Posterior cingulate gyrus (tissue), 11 donors: ENCODE measurements around the gene MDN1.
"Not testable (repeated sequence)": the region's sequence is repeated elsewhere in the genome, so short reads cannot be mapped to it uniquely, and the experiment has no call there.

Experiments
- DNase-seq, 10 donors: peaks; one replicate each; pipeline versions ENCODE4 v3.0.0 to v3.0.0-alpha.2; 2020 to 2021; ENCODE audit warnings: mixed read lengths in 3 of 10
- intact Hi-C: fragments of 100-400 bp; cut with DNase I; formaldehyde crosslinking; loops from one replicate; pipeline ENCODE4 v1.15.1; 2023

The MDN1 gene

DNA sequence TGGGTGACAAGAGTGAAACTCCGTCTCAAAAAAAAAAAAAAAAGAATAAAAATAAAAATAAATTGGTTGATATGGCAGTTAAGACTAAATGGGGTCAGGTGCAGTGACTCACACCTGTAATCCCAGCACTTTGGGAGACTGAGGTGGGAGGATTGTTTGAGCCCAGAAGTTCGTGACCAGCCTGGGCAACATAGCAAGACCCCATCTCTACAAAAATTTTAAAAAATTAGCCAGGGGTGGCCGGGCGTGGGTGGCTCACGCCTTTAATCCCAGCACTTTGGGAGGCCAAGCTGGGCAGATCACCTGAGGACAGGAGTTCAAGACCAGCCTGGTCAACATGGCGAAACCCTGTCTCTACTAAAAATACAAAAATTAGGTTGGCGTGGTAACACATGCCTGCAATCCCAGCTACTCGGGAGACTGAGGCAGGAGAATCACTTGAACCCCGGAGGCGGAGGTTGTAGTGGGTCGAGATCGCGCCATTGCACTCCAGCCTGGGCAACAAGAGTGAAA, 8.9 kb upstream of the MDN1 start:
- DNase-seq, intact Hi-C loops: not testable (repeated sequence)

DNA sequence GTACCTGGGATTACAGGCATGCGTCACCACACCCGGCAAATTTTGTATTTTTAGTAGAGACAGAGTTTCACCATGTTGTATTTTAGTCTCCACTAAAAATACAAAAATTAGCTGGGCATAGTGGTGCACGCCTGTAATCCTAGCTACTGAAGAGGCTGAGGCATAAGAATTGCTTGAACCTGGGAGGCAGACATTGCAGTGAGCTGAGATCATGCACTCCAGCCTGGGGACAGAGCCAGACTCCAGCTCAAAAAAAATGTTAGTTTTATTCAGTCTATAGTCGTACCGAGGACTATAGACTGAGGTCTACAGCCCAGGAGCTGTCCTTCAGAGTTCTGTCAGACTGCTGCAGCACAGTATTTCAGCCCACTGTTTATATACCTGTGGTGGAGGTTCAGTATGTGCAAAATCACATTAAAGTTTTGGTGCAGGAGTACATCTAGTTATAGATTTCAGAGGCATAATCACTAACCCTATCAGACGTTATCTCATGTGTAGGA, 6.5 kb upstream of the MDN1 start:
- no peak for DNase-seq
- intact Hi-C loops, result no loop called here

DNA sequence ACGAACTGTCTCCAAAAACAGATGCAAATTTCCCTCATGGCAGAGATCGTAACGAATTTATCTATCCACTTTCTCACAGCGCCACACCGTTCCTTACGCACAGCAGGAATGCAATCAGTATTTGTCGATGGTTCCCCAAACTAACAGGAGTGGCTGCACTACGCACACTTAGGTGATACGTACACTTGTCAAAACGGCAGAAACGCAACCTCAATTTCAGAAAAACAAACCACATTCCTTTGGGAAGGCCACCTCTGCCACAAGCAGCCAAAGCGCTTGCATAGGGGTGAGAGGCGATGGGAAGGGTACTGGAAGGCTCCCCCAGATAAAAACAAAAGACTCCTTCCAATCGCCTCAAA, 638 bp downstream of the MDN1 start:
- intact Hi-C loops, result loop anchor here (10.0 kb wide), 1 partner anchor 464 kb away; the partner anchor contains the start of gene UBE2J1
- DNase-seq, result peak in 2 of 10 donors; percentile 9 to 30

DNA sequence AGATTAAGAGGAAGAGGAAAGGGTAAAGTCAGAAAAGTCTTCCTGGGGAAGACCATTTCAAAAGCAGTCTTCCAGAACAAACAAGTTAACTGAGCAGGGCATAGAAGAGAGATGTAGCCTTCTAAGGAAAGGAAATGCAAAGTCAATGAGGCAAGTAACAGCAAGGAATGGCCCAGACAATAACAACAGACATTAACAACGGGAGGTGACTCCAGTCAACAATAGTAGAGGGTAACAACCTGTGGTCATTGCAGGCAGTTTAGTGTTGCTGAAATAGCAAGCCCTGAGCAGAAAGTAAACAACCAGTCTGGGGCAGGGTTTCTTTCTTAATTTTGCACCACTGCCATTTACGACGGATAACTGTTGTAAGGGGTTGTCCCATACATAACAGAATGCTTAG, 2.1 kb downstream of the MDN1 start:
- no peak for DNase-seq
- intact Hi-C loops, result loop anchor here (10.0 kb wide), 1 partner anchor 463 kb away; the partner anchor contains the start of gene UBE2J1

DNA sequence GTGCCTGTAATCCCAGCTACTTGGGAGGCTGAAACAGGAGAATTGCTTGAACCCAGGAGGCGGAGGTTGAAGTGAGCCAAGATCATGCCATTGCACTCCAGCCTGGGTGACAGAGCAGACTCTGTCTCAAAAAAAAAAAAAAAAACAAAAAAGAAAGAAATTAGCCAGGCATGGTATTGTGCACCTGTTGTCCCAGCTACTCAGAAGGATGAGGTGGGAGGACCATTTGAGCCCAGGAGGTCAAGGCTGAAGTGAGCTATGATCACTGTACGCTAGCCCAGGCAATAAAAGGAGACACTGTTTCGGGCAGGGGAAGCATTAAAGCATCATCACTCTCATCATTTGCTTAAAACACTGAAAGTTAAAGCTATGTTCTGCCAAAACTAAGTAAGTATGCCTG, 6.2 kb downstream of the MDN1 start:
- intact Hi-C loops, result loop anchor here (10.0 kb wide), 1 partner anchor 459 kb away; the partner anchor contains the start of gene UBE2J1
- not testable (repeated sequence) for DNase-seq

DNA sequence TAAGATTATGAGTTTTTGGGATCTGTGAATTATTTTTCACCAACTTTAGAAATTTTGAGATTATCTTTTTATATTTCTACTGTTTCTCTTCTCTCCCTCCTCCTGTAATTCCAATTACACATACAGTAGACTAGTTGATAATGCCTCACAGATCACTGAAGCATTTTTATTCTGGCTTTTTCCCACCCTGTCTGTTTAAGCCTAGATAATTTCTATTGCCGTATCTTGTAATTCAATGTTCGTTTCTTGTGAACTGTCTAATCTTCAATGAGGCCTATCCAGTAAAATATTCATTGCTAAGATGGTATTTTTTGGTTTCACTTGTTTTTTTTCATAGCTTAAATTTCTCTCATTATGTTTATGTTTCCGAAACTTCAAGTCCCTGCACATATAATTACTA, 12.0 kb downstream of the MDN1 start:
- intact Hi-C loops, result no loop called here
- no peak for DNase-seq

DNA sequence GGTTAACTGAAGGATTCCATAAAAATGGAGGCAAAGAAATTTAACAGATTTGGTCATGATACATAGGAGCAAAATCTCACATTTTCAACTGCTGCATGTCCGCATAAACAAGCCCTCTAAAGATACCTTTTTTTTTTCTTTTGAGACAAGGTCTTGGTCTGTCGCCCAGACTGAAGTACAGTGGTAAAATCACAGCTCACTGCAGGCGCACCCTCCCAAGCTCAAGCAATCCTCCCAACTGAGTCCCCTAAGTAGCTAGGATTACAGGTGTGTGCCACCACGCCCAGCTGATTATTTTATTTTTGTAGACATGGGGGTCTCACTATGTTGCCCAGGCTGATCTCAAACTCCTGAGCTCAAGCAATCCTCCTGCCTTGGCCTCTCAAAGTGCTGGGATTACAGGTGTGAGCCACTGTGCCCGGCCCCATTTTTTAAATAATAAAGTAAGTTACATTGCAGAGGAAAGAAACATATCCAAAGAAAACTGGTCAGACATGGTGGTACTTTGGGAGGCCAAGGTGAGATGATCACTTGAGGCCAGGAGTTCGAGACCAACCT, 13.7 kb downstream of the MDN1 start:
- no peak for DNase-seq
- intact Hi-C loops, result no loop called here

DNA sequence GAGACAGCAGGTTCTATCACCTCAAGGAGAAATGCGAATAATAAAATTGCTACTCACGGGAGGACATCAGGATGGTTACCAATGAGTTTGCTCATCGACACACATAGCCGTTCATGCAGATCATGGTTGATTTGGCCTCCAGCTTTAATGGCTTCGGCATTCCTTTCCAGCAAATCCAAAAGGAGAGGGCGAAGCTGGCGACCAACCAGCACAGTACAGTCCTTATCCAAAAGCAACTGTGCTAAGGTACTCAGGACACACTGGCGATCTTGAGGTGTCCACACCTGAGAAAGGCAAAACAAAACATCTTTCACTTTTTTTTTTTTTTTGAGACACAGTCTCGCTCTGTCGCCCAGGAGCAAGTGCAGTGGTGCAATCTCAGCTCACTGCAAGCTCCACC, 16.3 kb downstream of the MDN1 start:
- intact Hi-C loops, result no loop called here
- DNase-seq, result no peak

DNA sequence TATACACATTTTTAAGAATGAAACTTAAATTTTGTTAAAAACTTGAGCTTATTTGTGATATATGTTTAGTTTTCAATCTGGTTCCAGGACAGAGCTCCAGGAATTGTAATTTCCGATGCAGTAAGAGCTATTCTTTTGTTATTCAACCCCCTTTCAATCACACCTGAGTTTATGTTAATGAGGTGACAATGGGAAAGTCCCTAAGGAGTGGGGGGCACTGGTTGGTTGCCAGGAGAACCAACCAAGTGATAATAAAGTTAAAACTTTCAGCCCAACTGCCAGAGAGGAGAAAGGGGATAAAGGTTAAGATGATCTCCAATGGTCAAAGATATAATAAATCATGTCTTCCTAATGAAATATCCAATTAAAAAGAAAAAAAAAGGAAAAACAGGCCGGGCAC, 19.8 kb downstream of the MDN1 start:
- intact Hi-C loops, result no loop called here
- DNase-seq, result no peak

DNA sequence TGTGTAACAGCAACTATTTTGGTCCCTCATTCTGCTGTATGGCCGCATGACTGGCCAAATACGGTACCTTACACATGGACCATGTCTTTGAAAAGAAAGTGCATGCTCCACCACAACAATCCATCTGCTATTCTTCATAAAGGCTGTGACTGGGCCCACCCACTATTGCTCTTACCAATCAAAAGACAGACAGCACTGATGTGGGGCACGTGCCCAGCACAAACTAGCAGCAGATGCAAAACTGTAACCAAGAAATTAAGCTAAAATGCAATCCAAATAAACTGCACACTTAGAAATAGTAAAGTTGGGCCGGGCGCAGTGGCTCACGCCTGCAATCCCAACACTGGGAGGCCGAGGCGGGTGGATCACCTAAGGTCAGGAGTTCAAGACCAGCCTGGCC, 20.5 kb downstream of the MDN1 start:
- no peak for DNase-seq
- intact Hi-C loops, result no loop called here

DNA sequence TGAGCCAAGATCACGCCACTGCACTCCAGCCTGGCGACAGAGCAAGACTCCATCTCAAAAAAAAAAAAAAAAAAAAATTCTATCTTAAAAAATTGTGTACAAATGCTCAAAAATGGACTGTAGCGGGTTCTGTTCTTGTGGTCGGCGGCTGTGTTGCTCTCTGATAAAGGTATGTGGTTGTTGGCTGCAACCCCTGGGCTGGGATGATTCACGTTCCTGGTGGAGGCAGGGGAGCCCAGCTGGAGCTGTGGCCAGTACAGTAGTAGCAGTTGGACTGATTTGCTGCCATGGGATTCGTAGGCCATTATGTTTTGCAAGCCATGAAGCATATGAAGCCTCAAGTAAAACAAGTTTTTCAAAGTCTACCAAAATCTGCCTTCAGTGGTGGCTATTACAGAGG, 22.3 kb downstream of the MDN1 start:
- no peak for DNase-seq
- intact Hi-C loops, result no loop called here

DNA sequence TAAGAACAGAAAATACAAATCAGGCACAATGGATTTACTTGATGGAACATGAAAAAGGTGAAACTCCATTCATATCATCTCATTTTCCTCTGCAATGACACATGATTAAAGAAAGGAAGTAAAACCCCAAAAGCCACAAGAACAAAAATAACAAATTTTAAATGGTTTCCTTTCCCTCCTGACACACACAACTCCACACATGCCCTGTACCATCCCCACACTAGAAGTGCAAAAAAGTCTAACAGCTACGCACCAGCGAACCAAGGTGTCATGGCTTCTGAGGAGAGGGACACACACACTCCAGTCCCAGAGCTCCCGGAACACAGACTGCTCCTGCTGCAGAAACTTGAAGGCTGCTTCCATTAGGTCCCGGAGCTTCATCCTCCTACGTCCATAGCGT, 25.3 kb downstream of the MDN1 start:
- DNase-seq, result no peak
- intact Hi-C loops, result no loop called here

DNA sequence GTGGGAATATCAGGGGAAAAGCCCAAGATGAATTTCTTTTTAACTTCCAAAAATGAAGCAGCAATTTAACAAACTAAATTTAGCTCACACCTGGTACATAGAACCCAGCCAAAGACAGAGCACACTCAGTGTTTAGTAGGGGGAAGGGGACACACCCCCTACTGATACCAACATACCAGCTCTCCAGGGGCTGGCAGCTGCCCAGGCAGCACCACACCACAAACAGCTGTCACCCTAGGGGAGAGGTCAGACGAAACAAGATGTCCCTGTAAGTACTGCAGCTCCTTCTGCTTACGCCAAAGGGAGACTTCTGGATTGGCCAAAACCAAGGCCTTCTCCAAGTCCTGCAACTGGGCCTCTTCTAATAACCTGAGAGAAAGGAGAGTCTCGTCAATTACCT, 26.0 kb downstream of the MDN1 start:
- intact Hi-C loops, result no loop called here
- DNase-seq, result no peak

DNA sequence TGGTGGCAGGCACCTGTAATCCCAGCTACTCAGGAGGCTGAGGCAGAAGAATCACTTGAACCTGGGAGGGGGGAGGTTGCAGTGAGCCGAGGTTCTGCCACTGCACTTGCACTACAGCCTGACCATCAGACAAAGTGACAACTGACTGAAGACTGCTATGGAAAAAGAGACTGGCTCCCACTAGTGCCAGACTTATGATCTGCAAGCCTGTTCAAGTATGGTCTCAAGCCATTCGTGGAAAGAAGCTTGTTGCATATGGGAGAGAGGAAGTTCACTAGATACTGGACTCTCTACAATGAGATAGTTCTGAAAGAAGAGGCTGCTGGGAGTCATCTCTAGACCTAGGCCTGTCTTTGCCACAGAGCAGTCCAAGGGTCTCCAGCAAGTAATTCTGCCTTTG, 26.7 kb downstream of the MDN1 start:
- no peak for DNase-seq
- intact Hi-C loops, result no loop called here

DNA sequence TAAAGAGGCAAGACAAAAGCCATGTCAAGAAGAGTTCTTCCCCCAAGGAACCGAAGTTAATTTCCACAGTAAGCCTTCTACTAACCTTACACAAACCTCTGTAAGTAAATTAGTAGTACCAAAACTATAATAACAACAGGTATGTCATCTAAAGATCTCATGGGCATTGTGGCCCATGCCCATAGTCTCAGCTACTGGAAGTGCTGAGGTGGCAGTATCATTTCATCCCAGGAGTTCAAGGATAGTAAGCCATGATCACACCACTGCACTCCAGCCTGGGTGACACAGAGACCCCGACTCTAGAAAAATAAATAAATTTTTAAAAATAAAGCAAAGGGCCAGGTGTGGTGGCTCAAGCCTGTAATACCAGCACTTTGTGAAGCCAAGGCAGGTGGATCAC, 29.2 kb downstream of the MDN1 start:
- intact Hi-C loops, result no loop called here
- no peak for DNase-seq

DNA sequence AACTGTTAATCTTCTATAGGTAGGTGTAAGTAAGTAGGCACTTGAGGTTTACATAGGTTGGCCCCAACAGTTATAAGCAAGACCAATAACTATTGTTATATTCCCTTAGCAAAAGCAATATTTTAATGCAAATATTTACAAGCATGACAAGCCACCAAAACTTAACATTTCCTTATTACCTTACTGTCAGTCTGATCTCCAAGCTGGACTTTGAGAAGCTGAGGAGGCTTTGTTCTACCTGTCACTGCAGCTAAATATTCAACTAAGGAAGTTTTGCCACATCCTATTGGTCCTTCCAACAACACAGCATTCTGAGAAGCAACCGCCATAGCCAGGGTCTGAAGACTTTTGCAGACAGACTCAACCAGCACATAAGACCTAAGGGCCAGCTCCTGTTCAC, 29.6 kb downstream of the MDN1 start:
- intact Hi-C loops, result no loop called here

DNA sequence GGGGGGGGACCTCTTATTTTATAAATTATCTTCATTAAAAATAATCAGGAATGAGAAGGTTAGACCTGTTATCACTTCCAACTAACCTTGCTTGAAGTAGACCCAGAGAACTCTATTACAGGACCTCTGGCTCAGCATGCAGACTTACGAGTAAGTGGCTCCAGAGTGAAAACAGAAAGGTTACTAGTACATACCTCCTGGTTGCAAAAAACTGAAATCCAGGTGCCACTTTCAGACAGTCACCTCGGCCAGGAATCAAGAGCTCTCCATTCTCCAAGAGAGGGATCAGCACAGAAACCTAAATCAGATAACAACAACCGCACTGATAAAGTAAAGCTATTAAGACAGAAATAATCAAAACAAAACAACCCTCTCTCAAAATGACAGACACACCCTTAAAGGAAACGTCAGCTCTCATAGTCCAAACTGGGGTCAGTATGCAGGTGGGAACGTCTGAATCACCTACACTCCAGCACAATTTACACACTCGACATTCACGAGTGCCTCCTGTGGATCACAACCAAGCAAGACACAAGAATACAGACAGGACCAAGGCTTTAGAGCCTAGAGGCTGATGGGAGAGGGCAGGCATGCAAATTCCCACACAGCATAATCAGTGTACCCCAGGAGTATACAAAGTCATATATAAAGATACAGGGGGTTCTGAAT, 31.8 kb downstream of the MDN1 start:
- intact Hi-C loops, result no loop called here

More for the DNA sequence above, 29.6 kb downstream of the MDN1 start:
- no peak for DNase-seq

DNA sequence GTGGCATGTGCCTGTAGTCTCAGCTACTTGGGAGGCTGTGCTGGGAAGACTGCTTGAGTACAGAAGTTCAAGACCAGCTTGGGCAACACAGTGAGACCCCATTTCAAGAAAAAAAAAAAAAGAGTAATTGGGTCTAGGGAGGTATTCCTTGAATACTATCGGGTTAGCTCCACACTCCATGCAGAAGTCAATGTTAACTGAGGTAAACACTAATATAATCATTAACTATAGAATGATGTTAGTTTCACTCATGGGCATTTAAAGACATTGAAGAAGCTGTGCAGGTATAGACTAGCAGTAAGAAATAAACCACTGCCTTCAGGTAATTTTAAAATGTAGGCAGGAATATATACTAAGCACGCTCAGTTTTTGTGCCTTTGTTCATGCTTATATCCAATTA, 32.6 kb downstream of the MDN1 start:
- DNase-seq, result no peak
- intact Hi-C loops, result no loop called here

More for the DNA sequence above, 31.8 kb downstream of the MDN1 start:
- DNase-seq, result no peak

DNA sequence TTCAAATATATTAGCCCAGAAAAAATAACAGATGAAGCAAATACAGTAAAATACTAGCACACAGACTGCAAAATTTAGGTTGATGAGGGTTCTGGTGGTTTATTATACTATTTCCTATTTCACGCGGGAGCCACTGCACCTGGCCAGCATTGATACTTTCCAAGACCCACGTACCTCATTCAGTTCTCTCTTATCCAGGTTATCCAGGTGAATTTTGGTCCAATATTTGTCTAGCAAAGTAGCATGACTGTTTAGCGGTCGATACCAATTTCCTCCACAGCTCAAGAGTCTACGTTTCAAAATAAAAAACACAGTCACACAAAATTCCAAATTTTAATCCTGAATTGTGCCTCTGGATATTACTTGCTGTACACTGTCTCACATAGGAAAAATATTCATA, 34.8 kb downstream of the MDN1 start:
- intact Hi-C loops, result no loop called here
- DNase-seq, result no peak

DNA sequence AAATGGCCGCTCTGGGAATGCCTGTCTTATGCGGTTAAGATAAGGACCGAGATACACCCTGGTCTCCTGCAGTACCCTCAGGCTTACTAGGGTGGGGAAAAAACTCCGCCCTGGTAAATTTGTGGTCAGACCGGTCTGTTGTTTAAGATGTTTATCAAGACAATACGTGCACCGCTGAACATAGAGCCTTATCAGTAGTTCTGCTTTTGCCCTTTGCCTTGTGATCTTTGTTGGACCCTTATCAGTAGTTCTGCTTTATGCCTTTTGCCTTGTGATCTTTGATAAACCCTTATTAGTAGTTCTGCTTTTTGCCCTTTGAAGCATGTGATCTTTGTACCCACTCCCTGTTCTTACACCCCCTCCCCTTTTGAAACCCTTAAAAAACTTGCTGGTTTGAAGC, 36.3 kb downstream of the MDN1 start:
- intact Hi-C loops, DNase-seq: not testable (repeated sequence)

DNA sequence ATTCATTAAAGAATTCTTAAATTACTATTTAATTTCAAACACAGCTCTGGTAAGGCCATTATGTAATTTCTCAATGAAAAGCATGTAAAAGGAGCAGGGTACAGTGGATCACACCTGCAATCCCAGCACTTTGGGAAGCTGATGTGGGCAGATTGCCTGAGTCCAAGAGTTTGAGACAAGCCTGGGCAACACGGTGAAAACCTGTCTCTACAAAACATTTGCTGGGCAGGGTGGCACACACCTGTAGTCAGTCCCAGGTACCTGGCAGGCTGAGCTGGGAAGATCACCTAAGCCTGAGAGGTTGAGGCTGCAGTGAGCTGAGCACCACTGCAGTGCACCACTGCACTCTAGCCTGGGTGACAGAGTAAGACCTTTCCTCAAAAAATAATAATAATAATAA, 37.4 kb downstream of the MDN1 start:
- intact Hi-C loops, result no loop called here
- DNase-seq, result no peak
